GM12801 (cell line): ENCODE results near the gene RFNG.

Experiments used
- TF ChIP-seq, protein P1 (sequence below): IDR thresholded peaks from one replicate; pipeline ENCODE4 v1.5.1; 2011; ENCODE audit warnings: control low read depth; ENCODE audit not compliant: insufficient read length; ENCODE audit errors: extremely low read depth

The RFNG gene

DNA sequence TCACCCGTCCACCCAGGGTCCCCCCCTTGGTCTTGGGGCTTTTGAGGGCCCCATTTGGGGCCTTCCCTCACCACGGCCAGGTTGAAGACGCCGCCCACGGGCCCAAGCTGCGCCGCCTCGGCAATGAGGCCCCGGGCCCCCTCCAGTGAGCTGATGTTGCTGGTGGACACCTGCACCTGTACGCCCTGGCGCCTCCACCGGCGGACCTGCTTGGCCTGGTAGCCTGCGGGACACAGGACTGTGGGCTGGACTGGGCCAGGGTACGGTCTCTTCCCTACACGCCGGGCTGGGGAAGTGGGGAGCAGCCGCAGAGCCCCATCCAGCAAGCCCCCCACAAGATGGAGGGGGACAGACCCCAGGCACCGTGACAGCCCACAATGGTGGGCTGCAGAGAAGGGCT is 30.8 kb upstream of the RFNG start:
- TF ChIP-seq, protein P1, sequence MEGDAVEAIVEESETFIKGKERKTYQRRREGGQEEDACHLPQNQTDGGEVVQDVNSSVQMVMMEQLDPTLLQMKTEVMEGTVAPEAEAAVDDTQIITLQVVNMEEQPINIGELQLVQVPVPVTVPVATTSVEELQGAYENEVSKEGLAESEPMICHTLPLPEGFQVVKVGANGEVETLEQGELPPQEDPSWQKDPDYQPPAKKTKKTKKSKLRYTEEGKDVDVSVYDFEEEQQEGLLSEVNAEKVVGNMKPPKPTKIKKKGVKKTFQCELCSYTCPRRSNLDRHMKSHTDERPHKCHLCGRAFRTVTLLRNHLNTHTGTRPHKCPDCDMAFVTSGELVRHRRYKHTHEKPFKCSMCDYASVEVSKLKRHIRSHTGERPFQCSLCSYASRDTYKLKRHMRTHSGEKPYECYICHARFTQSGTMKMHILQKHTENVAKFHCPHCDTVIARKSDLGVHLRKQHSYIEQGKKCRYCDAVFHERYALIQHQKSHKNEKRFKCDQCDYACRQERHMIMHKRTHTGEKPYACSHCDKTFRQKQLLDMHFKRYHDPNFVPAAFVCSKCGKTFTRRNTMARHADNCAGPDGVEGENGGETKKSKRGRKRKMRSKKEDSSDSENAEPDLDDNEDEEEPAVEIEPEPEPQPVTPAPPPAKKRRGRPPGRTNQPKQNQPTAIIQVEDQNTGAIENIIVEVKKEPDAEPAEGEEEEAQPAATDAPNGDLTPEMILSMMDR, result no peak

DNA sequence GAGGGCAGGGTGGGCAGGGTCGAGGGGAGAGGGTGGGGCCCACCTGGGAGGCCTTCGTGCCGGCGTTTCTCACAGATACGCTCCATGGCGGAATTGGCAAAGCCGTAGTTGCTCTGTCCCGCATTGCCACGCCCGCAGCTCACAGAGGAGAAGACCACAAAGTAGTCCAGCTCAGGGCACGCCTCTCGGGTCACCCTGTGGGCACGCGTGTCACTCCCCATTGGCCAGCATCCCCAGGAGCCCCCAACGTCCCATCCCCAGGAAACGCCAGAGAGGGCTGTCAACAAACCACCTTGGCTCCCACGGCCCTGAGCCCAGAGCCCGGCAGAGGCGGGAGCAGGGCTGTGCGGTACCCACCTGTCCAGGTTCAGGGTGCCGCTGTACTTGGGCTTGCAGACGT is 30.4 kb upstream of the RFNG start:
- TF ChIP-seq, protein P1, result no peak

DNA sequence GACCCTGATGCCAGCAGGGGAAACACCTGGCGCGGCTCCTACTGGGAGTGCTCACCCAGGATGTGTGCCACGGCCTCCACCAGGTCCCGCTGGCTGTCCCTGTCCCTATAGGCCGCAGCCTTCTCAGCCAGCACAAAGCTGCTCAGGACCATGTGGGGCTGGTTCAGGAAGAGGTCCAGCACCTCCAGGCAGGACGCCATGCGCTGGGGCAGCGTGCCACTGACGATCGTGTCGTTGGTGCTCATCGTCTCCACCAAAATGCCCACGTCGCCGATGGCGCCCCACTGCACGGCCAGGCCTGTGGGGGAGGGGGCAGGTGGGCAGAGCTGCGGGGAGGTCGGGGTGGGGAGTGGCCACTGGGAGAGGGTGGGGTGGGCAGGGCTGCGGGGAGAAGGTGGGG is 29.9 kb upstream of the RFNG start:
- TF ChIP-seq, protein P1, result no peak

DNA sequence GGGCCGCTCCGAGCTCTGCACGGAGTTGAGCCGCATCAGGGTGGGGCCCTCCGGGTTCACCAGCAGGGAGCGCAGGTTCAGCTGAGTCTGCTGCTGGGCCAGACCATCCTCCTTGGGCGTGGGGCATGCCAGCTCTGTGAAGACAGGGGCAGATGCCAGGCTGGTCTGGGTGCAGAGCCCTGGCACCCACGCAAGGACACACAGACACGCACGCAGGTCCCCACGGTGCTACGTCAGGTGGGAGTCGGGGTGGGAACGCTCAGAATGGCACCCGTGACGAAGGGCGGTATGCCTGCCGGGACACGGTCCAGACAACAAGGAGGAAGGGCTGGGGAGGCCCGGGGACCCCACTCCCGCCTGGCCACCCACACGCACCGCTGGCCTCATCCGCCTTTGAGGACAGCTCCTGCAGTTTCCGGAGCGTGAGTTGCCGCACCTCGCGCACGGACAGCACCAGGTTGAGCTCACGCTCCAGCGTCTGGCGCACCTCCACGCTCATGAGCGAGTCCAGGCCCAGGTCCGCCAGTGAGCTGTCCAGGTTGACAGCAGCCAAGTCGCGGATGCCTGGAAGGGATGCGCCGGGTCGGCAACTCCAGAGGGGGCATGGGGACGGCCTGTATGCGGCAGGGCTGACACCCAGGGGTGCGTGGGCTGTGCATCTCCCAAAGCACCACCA is 29.3 kb upstream of the RFNG start:
- TF ChIP-seq, protein P1, result no peak

DNA sequence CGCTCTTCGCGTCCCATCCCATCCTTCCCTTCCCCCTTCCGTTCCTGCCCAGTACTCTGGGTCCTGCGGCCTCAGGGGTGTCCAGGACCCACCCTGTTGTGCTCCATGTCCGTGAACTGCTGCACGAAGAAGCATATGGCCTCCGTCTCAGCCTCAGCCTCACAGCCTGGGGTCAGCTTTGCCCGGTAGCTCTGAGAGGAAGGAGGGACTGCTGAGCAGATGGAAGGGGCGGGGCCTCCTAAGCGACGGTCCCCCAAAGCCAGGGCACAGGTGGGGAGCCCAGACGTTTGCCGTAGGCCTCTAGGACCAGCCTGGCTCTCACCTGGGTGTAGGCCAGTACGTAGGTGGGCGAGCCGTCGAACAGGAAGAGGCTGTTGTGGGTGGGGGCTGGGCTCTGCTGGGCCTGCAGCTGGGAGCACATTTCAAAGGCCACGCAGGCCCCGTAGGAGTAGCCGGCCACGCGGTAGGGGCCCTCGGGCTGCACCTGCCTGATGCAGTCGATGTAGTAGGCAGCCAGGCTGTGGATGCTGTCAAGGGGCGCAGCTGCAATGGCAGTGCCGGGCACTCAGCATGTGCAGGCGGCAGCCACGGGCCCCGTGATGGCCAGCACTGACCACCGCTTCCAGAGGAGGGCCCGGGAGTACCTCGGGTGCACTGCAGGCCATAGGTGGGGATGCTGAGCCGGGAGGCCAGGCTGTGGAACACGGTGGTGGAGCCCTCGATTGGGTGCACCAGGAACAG is 28.6 kb upstream of the RFNG start:
- TF ChIP-seq, protein P1, result no peak

DNA sequence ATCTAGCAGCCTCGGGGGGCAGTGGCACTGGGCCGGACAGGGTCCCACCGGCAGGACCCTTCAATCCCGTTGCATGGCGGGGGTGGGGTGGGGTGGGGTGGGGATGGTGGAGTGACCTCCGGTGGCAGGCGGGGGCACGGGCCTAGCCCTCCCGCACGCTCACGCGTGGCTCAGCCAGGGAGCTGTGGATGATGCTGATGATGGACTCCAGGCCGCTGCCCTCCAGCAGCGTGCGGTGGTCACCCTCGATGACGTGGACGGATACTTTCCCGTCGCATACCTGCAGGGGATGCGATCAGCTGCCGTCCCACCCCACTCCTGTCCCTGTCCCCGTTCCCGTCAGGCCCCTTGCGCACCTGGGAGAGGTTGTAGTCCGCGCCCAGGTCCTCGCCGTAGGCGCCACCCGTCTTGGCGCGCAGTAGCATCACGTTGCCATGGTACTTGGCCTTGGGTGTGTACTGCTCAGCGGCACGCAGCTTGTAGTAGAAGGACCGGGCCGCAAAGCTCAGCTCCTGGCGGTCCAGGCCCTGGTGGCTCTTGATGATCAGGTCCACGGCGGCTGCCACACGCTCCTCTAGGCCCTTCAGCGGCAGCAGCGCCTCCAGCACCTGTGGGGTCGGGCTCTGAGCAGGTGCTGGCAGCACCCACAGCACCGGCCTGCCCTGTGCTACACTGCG is 27.5 kb upstream of the RFNG start:
- TF ChIP-seq, protein P1, result no peak

DNA sequence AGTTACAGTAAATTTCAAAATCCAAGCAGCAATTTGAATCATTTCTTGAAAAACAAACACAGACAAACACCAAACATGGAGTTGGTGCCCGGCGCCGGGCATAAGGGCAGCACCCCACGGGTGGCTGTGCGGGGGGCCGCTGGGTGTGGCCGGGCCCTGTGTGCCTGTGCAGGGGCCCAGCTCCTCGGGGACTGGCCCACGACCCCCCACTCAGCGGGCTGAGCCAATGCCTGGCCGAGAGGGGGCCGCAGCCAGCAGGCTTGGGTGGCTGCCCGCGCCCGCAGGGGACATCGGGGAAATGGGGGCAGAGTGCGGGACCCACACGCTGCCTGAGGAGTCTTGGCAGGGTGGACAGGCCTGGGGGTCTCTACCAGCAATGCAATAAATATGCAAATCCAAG is 26.8 kb upstream of the RFNG start:
- TF ChIP-seq, protein P1, result no peak
